Small intestine (tissue), 7 donors: ENCODE measurements around the gene CLASP1. TPM values are rescaled to one million over a fixed set of nuclear protein-coding genes. Genes with fewer than 3 reads are reported as not detected.
"Not testable (repeated sequence)": the region's sequence is repeated elsewhere in the genome, so short reads cannot be mapped to it uniquely, and the experiment has no call there.

Source experiments
- DNase-seq, 2 donors: peaks; one replicate each; pipeline versions ENCODE4 v3.0.0 to v3.0.0-alpha.2; 2013
- FAIRE-seq: peaks from 2 replicates; lab custom pipeline; 2012; peaks lifted over from hg19 to GRCh38; lab: Jason Lieb, UNC
- H3K27ac ChIP-seq, 3 donors: one replicate each; pipeline ENCODE4 v1.5.1; 2013; ENCODE audit warnings: low read length in 2 of 3, mild to moderate bottlenecking in 2 of 3, control low read depth in 1 of 3, inconsistent platforms in 1 of 3, low read depth in 1 of 3, moderate library complexity in 1 of 3
- H3K27me3 ChIP-seq, 3 donors: one replicate each; pipeline ENCODE4 v1.6.1; 2013; ENCODE audit warnings: low read length in 3 of 3, inconsistent platforms in 1 of 3; ENCODE audit not compliant: control insufficient read depth in 3 of 3, insufficient read depth in 3 of 3
- H3K36me3 ChIP-seq, 3 donors: one replicate each; pipeline ENCODE4 v1.6.1; 2013; ENCODE audit warnings: low read length in 3 of 3, inconsistent platforms in 1 of 3, low read depth in 1 of 3, mild to moderate bottlenecking in 1 of 3, moderate library complexity in 1 of 3; ENCODE audit not compliant: control insufficient read depth in 3 of 3, insufficient read depth in 2 of 3
- H3K4me1 ChIP-seq, 3 donors: one replicate each; pipeline ENCODE4 v1.6.1; 2013; ENCODE audit warnings: low read length in 2 of 3, inconsistent platforms in 1 of 3, low read depth in 1 of 3, mild to moderate bottlenecking in 1 of 3, moderate library complexity in 1 of 3; ENCODE audit not compliant: control insufficient read depth in 3 of 3, insufficient read depth in 2 of 3
- H3K4me3 ChIP-seq, 3 donors: one replicate each; pipeline ENCODE4 v1.5.1; 2013; ENCODE audit warnings: low read length in 3 of 3, control low read depth in 1 of 3, inconsistent platforms in 1 of 3, low read depth in 1 of 3, mild to moderate bottlenecking in 1 of 3, moderate library complexity in 1 of 3
- H3K9me3 ChIP-seq, 2 donors: one replicate each; pipeline ENCODE4 v1.6.1; 2013; ENCODE audit warnings: low read depth in 1 of 2, low read length in 1 of 2; ENCODE audit not compliant: control insufficient read depth in 2 of 2, insufficient read depth in 1 of 2
- whole genome bisulfite sequencing, 3 donors: extraction: QIAGEN DNeasy Blood & Tissue Kit; methylation state at CpG; one replicate each; pipeline ENCODE4 v1.1.7; 2013; 5-methylcytosine and 5-hydroxymethylcytosine counted together
- polyA plus RNA-seq, 4 donors: library from polyadenylated mRNA; stranded (reverse) in 3 of 4; unstranded in 1 of 4; fragments of 200-250 nt in 3 of 4; fragments of 120-200 nt in 1 of 4; gene quantifications; one replicate each; pipeline versions ENCODE4 v1.2.1 to v1.2.3, GENCODE V29; 2013
- donor health status: healthy with polysubstance abuse.
- donor health status: control.
- donor health status: control.
- donor health status: Bipolar disorder and iron deficiency.
- donor health status: healthy.

CLASP1 gene
- polyA plus RNA-seq, 4 donors = 3.5 to 24.1 (median 8.6) TPM

- Histone ChIP-seq H3K4me3 (no peak overlapping the region), H3K27ac (no peak overlapping the region), H3K27me3 (no peaks in the 10 kb centered on the region), H3K36me3 (peaks cover 0 to 6% (median 0%) of the 10 kb centered on the region in 3 donors), H3K4me1 (peaks cover 0 to 2% (median 0%) of the 10 kb centered on the region in 3 donors), H3K9me3 (peaks cover 0 to 3% of the 10 kb centered on the region in 2 donors)
- 69 to 75% (median 72%) methylated on average over 5 of the region's 5 CpGs for WGBS, 3 donors
- no peak for DNase-seq
- FAIRE-seq = no peak
Observed at GRCh38 chr2:121640380-121641316, 8.6 kb downstream of the CLASP1 start.

- not testable (repeated sequence) for H3K4me1 ChIP-seq, DNase-seq, H3K27me3 ChIP-seq, H3K4me3 ChIP-seq, FAIRE-seq, H3K36me3 ChIP-seq, H3K9me3 ChIP-seq, H3K27ac ChIP-seq
- 85 to 97% (median 95%) methylated on average over 5 to 6 of the region's 6 CpGs for WGBS, 3 donors
Observed at GRCh38 chr2:121639846-121640245, 9.4 kb downstream of the CLASP1 start.

- H3K27me3 ChIP-seq = no peaks in the 10 kb centered on the region
- peaks cover 0 to 4% (median 0%) of the 10 kb centered on the region in 3 donors for H3K4me1 ChIP-seq
- H3K9me3 ChIP-seq = peaks cover 0 to 3% of the 10 kb centered on the region in 2 donors
- no peak overlapping the region for H3K27ac ChIP-seq
- H3K36me3 ChIP-seq = peaks cover 0 to 6% (median 0%) of the 10 kb centered on the region in 3 donors
- FAIRE-seq (no peak), DNase-seq (no peak)
- 95 to 97% (median 96%) methylated on average over 3 of the region's 3 CpGs for WGBS, 3 donors
- H3K4me3 ChIP-seq = no peak overlapping the region
Observed at GRCh38 chr2:121638333-121638732, 10.9 kb downstream of the CLASP1 start.

GRCh38 chr2:121635371-121635770, 13.9 kb downstream of the CLASP1 start:
- DNase-seq (no peak), FAIRE-seq (no peak)
- 38 to 57% (median 44%) methylated on average over 1 of the region's 1 CpG for WGBS, 3 donors
- H3K27me3 ChIP-seq = no peaks in the 10 kb centered on the region
- H3K27ac ChIP-seq = no peak overlapping the region
- H3K4me3 ChIP-seq = no peak overlapping the region
- H3K4me1 ChIP-seq = peaks cover 0 to 4% (median 0%) of the 10 kb centered on the region in 3 donors
- peaks cover 0 to 2% (median 0%) of the 10 kb centered on the region in 3 donors for H3K36me3 ChIP-seq
- peaks cover 0 to 3% of the 10 kb centered on the region in 2 donors for H3K9me3 ChIP-seq

- H3K27ac ChIP-seq = no peak overlapping the region
- peaks cover 0 to 3% of the 10 kb centered on the region in 2 donors for H3K9me3 ChIP-seq
- no peaks in the 10 kb centered on the region for H3K27me3 ChIP-seq
- FAIRE-seq (no peak), DNase-seq (no peak)
- WGBS, 3 donors = 67 to 74% (median 71%) methylated on average over 6 of the region's 6 CpGs
- no peak overlapping the region for H3K4me3 ChIP-seq
- H3K36me3 ChIP-seq = peaks cover 0 to 2% (median 0%) of the 10 kb centered on the region in 3 donors
- H3K4me1 ChIP-seq = peaks cover 0 to 4% (median 0%) of the 10 kb centered on the region in 3 donors
Observed at GRCh38 chr2:121634354-121635307, 14.6 kb downstream of the CLASP1 start.

GRCh38 chr2:121633463-121633862, 15.8 kb downstream of the CLASP1 start:
- Histone ChIP-seq H3K4me3 (no peak overlapping the region), H3K9me3 (peaks cover 0 to 3% of the 10 kb centered on the region in 2 donors), H3K4me1 (peaks cover 0 to 4% (median 0%) of the 10 kb centered on the region in 3 donors), H3K36me3 (peaks cover 0 to 2% (median 0%) of the 10 kb centered on the region in 3 donors), H3K27me3 (no peaks in the 10 kb centered on the region), H3K27ac (no peak overlapping the region)
- DNase-seq = no peak
- no peak for FAIRE-seq
- 89 to 92% (median 91%) methylated on average over 4 of the region's 4 CpGs for WGBS, 3 donors

- DNase-seq (no peak), FAIRE-seq (no peak)
Observed at GRCh38 chr2:121627525-121628050, 21.7 kb downstream of the CLASP1 start.

More at GRCh38 chr2:121627525-121628050, 21.7 kb downstream of the CLASP1 start:
- Histone ChIP-seq H3K27ac (no peak overlapping the region), H3K4me1 (no peaks in the 10 kb centered on the region), H3K36me3 (peaks cover 0 to 2% (median 0%) of the 10 kb centered on the region in 3 donors), H3K9me3 (no peaks in the 10 kb centered on the region), H3K4me3 (no peak overlapping the region), H3K27me3 (no peaks in the 10 kb centered on the region)
- WGBS, 3 donors = 88 to 94% (median 90%) methylated on average over 4 of the region's 4 CpGs
